Caki2 (cell line): ENCODE data around the gene CLPX. TPM values are rescaled to one million over a fixed set of nuclear protein-coding genes. Genes with fewer than 3 reads are reported as not detected.
"Not testable (repeated sequence)": the region's sequence is repeated elsewhere in the genome, so short reads cannot be mapped to it uniquely, and the experiment has no call there.

Experiments
- DNase-seq: peaks from one replicate; pipeline ENCODE4 v3.0.0-alpha.2; 2015; ENCODE audit warnings: low read depth
- in situ Hi-C: cut with HindIII; loops from 2 replicates; pipeline ENCODE4 v1.10.0; 2016; ENCODE audit warnings: low sequenced_read_pairs, low pct_unique_long_range_greater_than_20kb, mixed read lengths
- total RNA-seq: library from RNA; depleted of rRNA; stranded (reverse); fragments of >200 nt; shearing (Covaris generic); gene quantifications from 2 replicates; pipeline ENCODE4 v1.2.3, GENCODE V29; 2014; ENCODE audit warnings: low replicate concordance

The CLPX gene
- total RNA-seq, 1 experiment from 2014 or later, result 22.8 TPM

DNA sequence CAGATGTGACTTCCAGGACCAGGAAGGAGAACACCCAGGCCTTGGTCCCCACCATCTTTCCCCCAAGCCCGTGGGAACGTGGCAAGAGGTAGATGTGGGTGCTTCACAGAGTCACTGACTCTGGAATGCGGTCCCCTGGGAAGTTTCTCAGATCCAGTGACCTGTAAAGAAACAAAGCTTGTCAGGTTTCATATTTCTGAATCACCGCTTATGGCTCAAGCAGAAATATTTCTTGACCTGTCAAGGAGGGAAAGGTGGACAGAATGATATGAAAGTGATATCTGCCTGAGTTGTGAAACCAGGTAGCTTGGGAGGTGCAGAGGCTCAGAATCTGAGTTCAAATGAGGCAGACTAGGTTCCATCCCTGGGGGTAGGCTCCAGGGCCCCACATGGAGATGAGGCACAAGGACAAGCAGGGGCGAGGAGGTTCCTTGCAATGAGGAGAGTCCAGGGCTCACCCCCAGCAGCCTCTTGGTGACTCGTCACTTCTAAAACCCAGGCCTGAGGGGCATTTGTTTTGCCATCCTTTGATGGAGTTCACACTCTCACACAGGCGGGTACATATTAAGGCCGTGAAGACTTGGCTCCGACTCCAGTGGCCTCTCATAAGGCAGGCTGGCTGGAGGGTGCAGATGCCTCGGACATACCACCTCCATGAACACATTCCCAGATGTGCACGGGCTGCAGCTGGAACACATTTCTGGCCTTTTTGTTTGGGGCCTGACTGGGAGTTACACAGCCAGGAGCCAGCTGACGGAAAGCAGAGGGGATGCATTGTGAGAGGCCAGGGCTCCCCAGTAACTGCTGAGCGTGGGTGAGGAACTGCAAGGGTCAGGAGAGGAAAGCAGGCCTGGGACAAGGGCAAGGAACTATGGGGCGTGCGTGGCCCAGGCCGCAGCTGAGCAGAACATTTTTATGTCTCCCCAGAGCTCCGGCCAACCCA, 24.8 kb upstream of the CLPX start:
- in situ Hi-C loops, result no loop called here
- DNase-seq, result no peak

DNA sequence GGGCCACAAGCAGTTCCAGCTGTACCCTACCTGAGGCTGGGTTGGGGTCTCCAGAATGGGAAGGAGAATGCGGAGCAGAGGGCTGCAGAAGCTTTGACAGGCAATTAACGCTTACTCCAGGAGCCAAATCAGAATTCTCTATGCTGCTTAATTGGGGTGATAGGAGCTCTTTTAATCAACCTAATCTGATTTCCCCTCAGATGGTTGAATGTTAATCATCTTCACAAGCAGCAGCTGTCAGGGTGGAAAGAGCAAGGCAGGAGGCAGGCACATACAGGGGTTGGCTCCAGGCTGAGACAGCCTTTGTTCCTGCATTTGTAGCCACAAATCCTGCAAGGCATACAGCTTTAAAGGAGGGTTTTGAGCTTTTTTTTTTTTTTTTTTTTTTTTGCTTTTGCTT, 23.5 kb upstream of the CLPX start:
- in situ Hi-C loops, result no loop called here
- DNase-seq, result no peak

DNA sequence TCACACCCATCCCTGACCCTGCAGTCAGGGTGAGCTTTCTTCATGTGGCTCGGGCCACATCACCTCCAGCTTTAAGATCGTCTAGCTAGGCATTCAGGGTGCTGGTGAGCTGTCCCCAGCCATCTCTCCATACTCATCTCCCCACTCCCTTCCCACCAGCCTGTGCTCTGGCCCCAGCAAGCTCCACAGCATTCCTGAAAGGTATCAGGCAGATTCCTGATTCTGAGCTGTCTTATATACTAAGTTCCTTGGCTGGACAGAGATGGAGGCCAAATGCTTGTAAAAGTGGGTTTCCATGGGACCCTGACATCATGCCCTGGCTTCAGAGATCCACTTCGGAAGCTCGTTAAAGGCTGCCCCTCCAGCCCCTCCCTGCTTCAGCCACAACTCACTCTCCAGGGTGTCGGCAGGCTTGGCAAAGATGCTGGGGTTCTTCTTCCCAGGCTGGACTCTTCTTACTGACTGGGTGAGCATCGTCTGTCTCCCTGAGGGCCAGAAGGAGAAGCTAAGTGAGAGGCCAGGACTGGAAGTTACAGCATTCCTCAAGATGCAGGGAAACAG, 22.2 kb upstream of the CLPX start:
- DNase-seq, result no peak
- in situ Hi-C loops, result no loop called here

- no peak for DNase-seq
- in situ Hi-C loops, result no loop called here
Measured at GRCh38 chr15:65206750-65207149, 21.6 kb upstream of the CLPX start.

GRCh38 chr15:65204931-65205660, 20.0 kb upstream of the CLPX start:
- no peak for DNase-seq
- in situ Hi-C loops, result no loop called here

DNA sequence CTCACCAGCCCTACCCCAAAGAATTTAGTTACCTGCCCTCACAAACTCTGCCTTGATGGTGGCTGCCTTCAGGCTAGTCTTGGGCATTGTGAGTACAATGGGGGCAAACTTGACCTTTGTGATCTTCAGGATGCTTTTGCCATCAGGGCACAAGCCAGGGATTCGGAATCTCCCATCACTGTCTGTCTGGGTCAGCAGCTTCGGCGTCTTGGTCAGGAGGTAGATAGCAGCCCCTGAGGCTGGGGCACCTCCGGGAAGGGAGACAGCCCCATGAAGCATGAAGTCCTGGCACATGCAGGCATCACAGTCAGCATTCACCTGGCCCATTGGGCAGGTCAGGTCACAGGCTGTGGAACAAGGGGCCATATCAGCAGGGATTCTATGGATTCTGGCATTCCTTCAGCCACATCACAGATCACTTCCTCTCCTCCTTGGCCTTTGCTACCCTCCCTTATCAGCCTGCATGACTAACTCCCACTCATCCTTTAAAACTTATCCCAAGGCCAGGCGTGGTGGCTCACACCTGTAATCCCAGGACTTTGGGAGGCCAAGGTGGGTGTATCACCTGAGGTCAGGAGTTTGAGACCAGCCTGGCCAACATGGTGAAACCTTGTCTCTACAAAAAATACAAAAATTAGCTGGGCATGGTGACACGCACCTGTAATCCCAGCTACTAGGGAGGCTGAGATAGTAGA, 19.2 kb upstream of the CLPX start:
- in situ Hi-C loops, result no loop called here
- DNase-seq, result no peak

GRCh38 chr15:65201918-65202317, 16.8 kb upstream of the CLPX start:
- DNase-seq, result no peak

GRCh38 chr15:65198571-65198970, 13.4 kb upstream of the CLPX start:
- DNase-seq, result no peak
- in situ Hi-C loops, result no loop called here

More at GRCh38 chr15:65201918-65202317, 16.8 kb upstream of the CLPX start:
- in situ Hi-C loops, result no loop called here

GRCh38 chr15:65197337-65197645, 12.1 kb upstream of the CLPX start:
- in situ Hi-C loops, result no loop called here
- DNase-seq, result no peak

DNA sequence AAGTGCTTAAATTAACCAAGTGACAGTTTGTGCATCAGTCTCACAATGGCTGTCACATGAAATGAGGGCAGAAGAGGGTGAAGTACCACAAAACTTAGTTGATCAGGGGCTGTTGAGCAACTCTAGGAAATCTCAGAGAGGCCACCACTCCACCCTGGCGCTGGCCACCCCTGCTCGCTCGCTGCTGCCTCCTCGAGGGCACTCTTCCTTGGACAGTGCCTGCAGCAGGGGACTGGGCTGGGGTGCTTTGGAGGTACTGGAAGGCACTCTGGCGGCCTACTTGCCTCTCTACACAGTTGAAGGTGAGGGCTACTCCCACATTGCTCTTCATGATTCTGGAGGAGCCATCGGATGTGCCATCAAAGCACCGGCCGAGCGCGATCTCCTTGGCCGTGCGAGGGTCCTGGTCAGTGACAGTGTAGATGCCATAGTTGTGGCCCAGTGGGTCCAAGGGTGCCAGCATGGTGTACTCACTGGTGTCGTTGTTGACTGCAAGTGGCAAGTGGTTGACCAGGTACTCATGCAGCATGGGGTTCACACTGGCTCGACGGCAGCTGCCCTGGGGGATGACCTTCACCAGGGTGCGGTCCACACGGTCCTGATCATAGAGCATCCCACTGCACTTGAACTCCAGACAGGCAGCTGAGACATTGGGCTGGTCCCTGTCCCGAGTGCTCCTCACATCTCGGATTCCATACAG, 11.6 kb upstream of the CLPX start:
- in situ Hi-C loops, result no loop called here
- no peak for DNase-seq

DNA sequence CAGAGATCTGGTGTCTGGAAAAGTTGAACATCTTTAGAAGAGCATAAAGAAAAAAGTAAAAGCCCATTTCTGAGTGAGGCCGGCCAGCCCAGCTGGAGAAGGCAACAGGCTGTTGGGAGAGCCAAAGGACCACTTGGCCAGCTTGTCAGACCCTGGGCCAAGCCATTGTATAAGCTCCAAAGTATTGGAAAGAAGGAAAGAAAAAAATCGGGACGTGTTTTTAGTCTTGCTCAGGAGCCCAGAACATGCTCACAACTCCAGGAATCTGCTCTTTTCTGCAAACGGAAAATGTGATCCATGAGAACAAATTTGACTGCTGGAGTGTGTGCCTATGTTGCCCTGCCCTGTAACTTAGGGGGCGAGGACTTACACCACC, 10.4 kb upstream of the CLPX start:
- in situ Hi-C loops, result no loop called here
- DNase-seq, result no peak

DNA sequence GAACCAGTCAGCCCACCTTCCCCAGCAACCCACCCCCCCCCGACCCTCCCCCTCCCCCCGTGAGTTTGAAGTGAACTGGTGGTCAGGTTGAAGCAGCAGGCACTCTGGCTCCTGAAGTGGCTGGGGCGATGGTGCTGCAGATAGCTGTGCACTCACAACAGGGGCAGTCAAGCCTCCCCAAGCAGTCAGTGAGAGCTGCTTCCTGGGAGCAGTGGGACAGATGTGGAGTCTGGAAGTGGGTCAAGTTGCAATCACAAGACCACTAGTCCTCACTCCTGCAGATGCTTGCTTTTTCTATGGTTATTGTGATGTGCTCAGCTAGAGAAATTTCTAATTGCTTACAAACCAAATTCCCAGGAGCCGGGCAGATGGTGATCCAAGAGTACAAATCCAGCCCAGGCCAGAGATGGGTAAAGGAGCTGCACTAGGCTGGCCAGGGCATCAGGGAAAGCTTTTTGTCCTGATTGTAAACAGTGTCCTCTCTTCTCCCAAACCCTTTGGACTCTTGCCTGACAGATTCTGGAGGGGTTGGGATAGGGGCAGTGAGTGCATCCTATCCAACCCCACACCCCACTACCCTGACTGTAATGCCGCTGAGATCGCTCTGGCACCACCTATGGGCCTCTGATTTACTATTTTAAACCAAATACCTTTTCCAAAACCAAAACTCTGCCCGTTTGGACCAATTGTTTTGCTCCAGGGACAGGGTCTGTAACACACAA, 9.8 kb upstream of the CLPX start:
- DNase-seq, result no peak
- in situ Hi-C loops, result no loop called here

DNA sequence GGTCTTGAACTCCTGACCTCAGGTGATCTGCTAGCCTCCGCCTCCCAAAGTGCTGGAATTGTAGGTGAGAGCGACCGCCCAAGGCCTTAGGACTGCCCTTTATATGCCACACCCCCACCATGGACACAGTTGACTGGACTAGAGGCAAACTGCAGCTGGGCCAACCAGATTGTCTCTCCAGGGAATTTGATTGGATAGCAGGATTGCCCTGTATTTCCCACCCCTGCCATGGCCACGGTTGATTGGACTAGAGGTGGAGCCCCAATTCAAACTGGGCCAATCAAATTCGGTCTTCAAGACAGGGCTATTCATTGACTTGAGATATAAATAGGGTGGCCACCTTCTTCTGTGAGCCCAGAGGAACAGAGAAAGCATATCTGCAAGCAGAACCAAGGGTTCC, 6.9 kb upstream of the CLPX start:
- peak; percentile 59 for DNase-seq
- in situ Hi-C loops, result no loop called here

- in situ Hi-C loops, result no loop called here
- peak; percentile 61 for DNase-seq
Measured at GRCh38 chr15:65189102-65189740, 4.1 kb upstream of the CLPX start.

DNA sequence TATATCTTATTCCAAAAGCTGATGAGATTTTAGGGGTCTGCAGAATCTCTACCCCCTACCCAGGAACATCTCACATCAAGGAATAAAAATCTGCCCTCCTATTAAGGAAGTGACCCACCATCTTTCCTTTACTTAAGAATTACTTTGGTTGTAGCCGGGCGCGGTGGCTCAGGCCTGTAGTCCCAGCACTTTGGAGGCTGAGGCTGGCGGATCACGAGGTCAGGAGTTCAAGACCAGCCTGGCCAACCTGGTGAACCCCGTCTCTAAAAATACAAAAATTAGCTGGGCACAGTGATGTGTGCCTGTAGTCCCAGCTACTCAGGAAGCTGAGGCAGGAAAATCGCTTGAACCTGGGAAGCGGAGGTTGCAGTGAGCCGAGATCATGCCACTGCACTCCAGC, 3.3 kb upstream of the CLPX start:
- DNase-seq, in situ Hi-C loops: not testable (repeated sequence)

DNA sequence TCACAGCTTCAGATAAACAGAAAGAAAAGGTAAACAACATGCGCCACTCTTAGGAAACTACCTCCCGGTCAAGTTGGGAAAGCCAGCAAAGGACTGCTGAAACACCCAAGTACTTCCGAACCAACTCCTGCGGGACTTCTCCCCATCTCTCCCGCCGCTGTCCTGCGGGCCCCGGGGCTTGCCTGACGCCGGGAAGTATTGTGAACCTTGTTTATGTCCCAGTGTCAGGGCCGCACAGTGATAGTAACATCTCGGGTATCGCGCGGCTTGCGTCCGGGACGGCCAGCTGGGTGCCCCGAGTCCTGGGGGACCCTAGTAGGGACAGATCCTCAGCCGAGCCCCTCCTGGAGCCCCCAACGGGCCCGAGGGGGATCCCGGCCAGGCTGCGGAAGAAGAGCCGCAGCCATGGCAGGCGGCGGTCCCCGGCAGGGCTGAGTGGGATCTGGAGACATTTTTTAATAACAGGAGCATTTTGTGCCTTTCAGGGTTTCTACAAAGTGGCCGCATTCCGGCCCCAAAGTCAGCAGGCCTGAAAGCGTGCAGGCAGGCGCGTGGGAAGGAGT, 756 bp downstream of the CLPX start:
- in situ Hi-C loops, result no loop called here
- DNase-seq, result peak; percentile 48

DNA sequence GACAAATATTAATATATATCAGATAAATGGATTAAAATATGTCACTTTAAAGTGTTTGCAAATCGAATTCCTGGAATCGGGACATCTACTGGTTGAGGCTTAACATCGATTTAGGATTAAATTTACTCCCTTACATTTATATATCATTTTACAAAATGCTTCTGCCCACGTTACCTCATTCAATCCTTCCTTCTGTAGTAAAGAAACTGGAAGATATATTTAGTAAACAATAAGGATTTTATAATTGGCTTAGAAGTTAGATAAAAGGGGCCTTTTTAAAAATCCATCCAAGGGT, 1.3 kb downstream of the CLPX start:
- no peak for DNase-seq
- in situ Hi-C loops, result no loop called here
